GM20000 (cell line): ENCODE data around the gene PIGZ.

Experiments
- DNase-seq: peaks from one replicate; pipeline ENCODE4 v3.0.0; 2012; ENCODE audit warnings: low spot score
- TF ChIP-seq, protein P1 (sequence below): IDR thresholded peaks from 2 replicates; pipeline ENCODE4 v1.5.1; 2012; ENCODE audit warnings: mild to moderate bottlenecking, control low read depth; ENCODE audit errors: extremely low read depth, missing control alignments

PIGZ gene

DNA sequence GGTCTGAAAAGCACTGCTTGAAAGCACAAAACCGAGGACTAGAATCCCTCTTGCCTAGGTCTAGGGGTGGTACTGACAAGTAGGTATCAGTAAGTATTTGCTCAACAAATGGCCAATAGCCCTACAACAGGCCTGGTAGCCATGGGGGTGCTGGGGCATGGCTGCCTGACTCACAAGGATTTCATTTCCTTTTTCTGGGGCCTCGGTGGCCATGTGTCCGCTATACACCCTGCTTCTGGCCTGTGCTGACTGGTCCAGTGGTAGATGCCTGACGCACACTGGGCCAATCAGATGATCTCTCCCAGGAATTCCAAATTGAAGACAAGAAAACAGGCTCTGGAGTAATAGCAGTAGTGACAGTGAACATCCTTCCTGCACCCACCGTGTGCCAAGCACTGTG, 31.6 kb upstream of the PIGZ start:
- TF ChIP-seq, protein P1, sequence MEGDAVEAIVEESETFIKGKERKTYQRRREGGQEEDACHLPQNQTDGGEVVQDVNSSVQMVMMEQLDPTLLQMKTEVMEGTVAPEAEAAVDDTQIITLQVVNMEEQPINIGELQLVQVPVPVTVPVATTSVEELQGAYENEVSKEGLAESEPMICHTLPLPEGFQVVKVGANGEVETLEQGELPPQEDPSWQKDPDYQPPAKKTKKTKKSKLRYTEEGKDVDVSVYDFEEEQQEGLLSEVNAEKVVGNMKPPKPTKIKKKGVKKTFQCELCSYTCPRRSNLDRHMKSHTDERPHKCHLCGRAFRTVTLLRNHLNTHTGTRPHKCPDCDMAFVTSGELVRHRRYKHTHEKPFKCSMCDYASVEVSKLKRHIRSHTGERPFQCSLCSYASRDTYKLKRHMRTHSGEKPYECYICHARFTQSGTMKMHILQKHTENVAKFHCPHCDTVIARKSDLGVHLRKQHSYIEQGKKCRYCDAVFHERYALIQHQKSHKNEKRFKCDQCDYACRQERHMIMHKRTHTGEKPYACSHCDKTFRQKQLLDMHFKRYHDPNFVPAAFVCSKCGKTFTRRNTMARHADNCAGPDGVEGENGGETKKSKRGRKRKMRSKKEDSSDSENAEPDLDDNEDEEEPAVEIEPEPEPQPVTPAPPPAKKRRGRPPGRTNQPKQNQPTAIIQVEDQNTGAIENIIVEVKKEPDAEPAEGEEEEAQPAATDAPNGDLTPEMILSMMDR, result no peak
- DNase-seq, result no peak

DNA sequence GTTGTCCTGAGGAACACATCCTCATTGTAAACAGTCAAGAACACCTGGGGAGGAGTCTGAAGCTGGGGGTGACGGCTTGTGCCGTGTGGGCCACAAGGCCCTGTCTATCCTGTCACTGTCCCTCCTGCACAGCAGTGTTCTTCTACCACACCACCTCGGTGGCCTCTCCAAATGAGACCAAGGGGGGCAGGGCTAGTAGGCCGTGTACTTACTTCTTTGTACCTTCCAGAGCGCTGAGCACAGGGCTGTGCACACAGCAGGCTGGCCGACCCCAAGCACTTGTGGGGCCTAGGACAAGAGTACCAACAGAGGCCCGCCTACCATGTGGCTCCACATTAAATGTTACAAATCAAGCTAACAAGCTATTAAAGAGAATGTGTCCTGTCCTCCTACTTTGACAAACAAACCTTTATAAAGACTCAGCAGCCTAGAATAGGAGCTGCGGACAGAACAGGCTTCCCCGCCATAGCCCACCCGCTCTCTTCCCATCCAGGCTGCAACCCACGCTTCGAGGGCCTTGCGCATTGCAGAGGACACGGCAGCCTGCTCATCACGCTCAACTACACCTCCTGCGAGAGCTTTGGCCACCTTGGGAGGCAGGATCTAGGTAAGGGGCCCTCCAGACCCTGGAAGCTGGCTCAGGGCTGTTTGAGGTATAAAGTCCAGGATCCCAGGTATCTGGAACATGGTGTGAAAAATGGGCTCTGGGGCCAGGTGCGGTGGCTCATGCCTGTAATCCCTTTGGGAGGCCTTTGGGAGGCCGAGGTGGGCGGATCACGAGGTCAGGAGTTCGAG, 30.5 kb upstream of the PIGZ start:
- TF ChIP-seq, protein P1, result no peak
- no peak for DNase-seq

DNA sequence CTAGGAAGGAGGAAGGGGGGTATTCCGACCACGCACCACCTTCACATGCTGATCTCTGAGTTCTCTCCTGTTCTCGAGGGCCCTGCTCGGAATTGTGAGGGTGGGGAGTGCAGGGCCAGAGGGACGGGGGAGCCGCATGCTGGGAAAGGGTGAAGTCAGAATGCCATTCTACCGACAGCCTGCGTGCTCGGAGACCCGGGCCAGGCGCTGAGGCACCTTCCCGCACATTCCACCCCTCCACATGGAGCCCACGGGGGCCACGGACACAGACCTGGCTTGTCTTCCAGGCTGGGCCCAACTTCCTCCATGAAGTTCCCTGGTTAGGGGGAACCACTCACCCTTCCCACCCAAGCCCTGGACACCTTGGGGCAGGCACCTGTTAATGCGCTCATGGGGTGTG, 28.7 kb upstream of the PIGZ start:
- no peak for DNase-seq
- TF ChIP-seq, protein P1, result no peak

DNA sequence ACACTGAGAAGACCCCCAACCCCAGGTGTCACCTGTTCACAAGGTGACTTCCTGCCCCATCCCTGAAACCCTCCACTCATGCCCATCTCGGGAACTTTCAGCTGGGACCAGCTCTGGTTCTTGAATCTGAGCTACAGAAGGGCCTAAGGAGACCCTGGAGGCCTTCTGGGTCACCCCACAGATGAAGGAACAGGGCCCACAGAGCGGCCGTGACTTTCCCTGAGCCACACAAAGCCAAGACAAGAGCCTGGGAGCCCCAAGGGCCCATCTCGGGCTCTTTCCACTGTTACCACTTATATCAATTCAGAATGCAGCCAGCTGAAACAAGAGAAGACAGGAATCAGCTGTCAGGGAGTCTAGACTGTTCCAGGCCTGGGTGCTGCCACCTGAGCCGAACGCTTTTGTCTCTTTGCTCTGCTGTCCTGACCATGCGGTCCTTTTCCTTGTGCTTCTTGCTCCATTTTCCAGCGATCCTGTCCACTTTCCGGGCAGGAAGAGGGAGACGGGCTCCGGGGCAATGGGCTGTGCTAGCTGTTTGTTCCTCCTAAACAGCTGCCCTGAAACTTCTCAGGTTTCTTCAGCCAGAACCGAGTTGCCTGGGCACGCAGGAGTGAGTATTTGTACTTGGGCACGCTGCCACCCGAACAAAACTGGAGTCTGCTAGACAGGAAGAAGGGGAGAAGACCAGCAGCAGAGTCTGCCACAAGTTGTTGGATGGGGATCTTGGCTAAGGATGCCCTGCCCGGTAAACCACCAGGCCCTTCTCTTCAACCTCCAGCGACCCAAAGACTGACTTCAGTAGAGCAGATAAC, 28.0 kb upstream of the PIGZ start:
- TF ChIP-seq, protein P1, result no peak
- no peak for DNase-seq

DNA sequence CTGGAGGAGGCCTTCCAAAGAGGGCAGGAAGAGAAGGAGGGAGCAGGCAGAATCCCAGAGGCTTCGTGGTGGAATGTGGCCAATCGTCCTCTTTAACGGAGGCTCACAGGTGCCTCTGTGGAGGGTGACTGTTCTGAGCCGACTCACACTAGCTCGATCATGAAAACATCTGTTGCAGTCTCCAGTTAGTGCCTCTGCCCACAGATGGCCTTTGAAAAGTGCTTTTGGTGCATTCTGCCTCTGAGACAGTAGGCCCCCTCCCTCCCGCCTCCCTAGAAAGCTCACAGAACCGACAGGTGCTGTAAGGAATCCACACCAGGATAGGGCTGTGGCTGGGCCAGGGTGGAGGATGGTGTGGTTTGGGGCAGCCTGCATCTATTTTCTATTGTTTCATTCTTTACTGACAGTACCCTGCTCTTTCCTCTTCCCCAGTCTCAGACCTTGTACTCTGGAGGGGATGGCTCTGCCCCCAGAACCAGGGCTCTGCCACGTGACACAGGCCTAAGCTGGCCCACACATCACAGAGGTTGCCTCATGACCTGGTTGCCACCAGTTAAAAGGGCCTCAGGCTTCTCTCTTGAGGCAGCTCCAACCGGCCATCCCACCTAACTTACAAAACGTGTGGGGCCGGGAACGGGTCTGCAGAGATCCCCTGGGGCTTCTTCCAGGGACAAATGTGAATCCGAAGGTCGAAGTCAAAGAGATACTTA, 27.2 kb upstream of the PIGZ start:
- TF ChIP-seq, protein P1, result no peak
- no peak for DNase-seq

DNA sequence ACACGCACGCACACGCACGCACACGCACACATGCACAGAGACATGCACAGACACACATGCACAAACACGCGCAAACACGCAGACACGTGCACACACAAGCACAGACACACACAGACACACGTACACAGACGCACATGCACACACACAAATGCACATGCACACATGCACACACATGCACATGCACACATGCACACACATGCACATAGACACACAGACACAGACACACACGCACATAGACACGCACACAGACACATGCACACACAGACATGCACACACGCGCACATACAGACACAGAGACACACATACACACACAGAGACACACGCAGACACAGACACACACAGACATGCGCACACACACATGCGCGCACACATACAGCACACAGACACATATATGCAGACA, 26.4 kb upstream of the PIGZ start:
- no peak for DNase-seq
- TF ChIP-seq, protein P1, result no peak

DNA sequence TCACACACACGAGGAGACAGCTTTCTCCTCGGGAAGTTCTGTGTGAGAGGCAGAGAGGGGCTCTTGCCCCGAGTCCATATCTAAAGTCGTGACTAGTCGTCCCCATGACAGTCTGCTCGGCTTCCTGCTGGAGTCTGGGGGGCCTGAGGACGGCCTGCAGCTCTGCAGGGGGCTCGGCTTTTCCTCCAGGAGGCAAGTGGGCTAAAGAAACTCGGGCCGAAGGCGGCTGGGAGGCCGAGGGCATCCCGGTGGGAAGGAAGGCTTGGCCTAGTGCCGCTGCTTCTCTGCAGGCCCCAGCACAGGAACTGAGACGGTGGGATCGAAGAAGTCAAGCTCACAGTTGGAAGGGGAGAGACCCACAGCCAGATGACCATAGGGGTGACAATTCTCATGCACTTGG, 25.4 kb upstream of the PIGZ start:
- TF ChIP-seq, protein P1, result no peak
- DNase-seq, result no peak
